Karpas-422 (cell line): ENCODE results near the gene MOB3C. TPM values are rescaled to one million over a fixed set of nuclear protein-coding genes. Genes with fewer than 3 reads are reported as not detected.
"Not testable (repeated sequence)": the region's sequence is repeated elsewhere in the genome, so short reads cannot be mapped to it uniquely, and the experiment has no call there.

Source experiments
- DNase-seq: peaks from one replicate; pipeline ENCODE4 v3.0.0-alpha.2; 2015
- H2AFZ ChIP-seq: fragments of 200-600 bp; sonication (generic); 2 replicates; pipeline ENCODE4 v1.6.1; 2014; ENCODE audit warnings: antibody characterized with exemption, low read length, mixed read lengths
- H3K27ac ChIP-seq: fragments of 200-600 bp; sonication (generic); 2 replicates; pipeline ENCODE4 v1.5.1; 2014; ENCODE audit warnings: mild to moderate bottlenecking, low read length, moderate library complexity
- H3K27me3 ChIP-seq: fragments of 200-600 bp; sonication (generic); 2 replicates; pipeline ENCODE4 v1.6.1; 2014; ENCODE audit warnings: low read length, mixed read lengths
- H3K36me3 ChIP-seq: fragments of 200-600 bp; sonication (generic); 2 replicates; pipeline ENCODE4 v1.6.1; 2014; ENCODE audit warnings: low read length, mixed read lengths; ENCODE audit not compliant: insufficient read depth
- H3K4me1 ChIP-seq: fragments of 200-600 bp; sonication (generic); 2 replicates; pipeline ENCODE4 v1.6.1; 2014; ENCODE audit warnings: mild to moderate bottlenecking, low read length, mixed read lengths
- H3K4me2 ChIP-seq: fragments of 200-600 bp; sonication (generic); 2 replicates; pipeline ENCODE4 v1.6.1; 2014; ENCODE audit warnings: low read length, low read depth, mild to moderate bottlenecking; ENCODE audit not compliant: poor library complexity, severe bottlenecking
- H3K4me3 ChIP-seq: fragments of 200-600 bp; sonication (generic); 2 replicates; pipeline ENCODE4 v1.5.1; 2014; ENCODE audit warnings: mild to moderate bottlenecking, antibody characterized with exemption, low read length, mixed read lengths
- H3K79me2 ChIP-seq: fragments of 200-600 bp; sonication (generic); 2 replicates; pipeline ENCODE4 v1.6.1; 2014; ENCODE audit warnings: mild to moderate bottlenecking, low read length, mixed read lengths
- H3K9ac ChIP-seq: fragments of 200-600 bp; sonication (generic); 2 replicates; pipeline ENCODE4 v1.6.0; 2014; ENCODE audit warnings: low read length
- H3K9me2 ChIP-seq: fragments of 200-600 bp; sonication (generic), shearing (Covaris generic); replicated peaks from 2 replicates; pipeline ENCODE4 v1.6.0; 2014; ENCODE audit warnings: mild to moderate bottlenecking, low read length, moderate library complexity; ENCODE audit not compliant: insufficient read depth
- H3K9me3 ChIP-seq: fragments of 300-700, 200-600 bp; sonication (generic); 2 replicates; pipeline ENCODE4 v1.6.1; 2014; ENCODE audit warnings: low read length, mixed read lengths
- H4K20me1 ChIP-seq: fragments of 200-600 bp; sonication (generic); 2 replicates; pipeline ENCODE4 v1.6.1; 2014; ENCODE audit warnings: mild to moderate bottlenecking, antibody characterized with exemption, low read length, low read depth; ENCODE audit not compliant: insufficient read depth
- total RNA-seq: library from RNA; depleted of rRNA; stranded (reverse); fragments of >200 nt; shearing (Covaris generic); gene quantifications from 2 replicates; pipeline ENCODE4 v1.2.3, GENCODE V29; 2014; ENCODE audit warnings: low replicate concordance

MOB3C gene
- total RNA-seq, 1 experiment from 2014 or later, result 2.2 TPM

DNA sequence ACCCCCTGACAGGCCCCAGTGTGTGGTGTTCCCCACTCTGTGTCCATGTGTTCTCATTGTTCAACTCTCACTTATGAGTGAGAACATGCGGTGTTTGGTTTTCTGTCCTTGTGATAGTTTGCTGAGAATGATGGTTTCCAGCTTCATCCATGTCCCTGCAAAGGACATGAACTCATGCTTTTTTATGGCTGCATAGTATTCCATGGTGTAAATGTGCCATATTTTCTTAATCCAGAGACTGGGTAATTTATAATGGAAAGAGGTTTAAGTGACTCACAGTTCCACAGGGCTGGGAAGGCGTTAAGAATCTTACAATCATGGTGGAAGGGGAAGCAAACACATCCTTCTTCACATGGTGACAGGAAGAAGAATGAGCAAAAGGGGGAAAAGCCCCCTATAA is 38.1 kb upstream of the MOB3C start:
- H3K9ac ChIP-seq, H3K9me3 ChIP-seq, H3K27me3 ChIP-seq, H3K27ac ChIP-seq, H3K79me2 ChIP-seq, H3K4me2 ChIP-seq, H2AFZ ChIP-seq, H3K4me3 ChIP-seq, H3K4me1 ChIP-seq, H3K9me2 ChIP-seq, H4K20me1 ChIP-seq, DNase-seq: not testable (repeated sequence)
- peaks cover 70% of the 10 kb centered on the region for H3K36me3 ChIP-seq

DNA sequence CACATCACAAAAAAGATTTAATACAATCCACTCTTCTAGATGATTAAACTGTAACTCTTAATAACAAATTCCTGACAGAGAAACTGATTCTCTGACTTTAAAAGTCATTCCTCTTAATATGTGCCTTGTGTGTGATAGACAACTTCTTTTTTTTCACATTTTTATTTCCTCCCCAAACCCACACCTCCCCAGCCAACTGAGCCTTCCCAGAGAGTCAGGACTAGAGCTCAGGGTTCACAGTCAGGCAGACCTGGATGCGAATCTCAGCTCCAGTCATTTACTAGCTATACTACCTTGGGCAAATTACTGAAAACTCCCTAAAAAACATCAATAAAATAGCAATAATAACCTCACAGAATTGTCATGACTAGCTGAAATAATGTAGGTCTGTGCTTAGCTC is 37.4 kb upstream of the MOB3C start:
- no peaks in the 10 kb centered on the region for H4K20me1 ChIP-seq
- peaks cover 67% of the 10 kb centered on the region for H3K36me3 ChIP-seq
- H3K4me2 ChIP-seq, result no peak overlapping the region
- H3K9ac ChIP-seq, result no peak overlapping the region
- H2AFZ ChIP-seq, result no peak overlapping the region
- H3K9me2 ChIP-seq, result no peaks in the 10 kb centered on the region
- H3K79me2 ChIP-seq, result no peaks in the 10 kb centered on the region
- H3K9me3 ChIP-seq, result no peaks in the 10 kb centered on the region
- H3K4me3 ChIP-seq, result no peak overlapping the region
- H3K27me3 ChIP-seq, result no peaks in the 10 kb centered on the region
- H3K27ac ChIP-seq, result no peak overlapping the region
- no peaks in the 10 kb centered on the region for H3K4me1 ChIP-seq
- no peak for DNase-seq

DNA sequence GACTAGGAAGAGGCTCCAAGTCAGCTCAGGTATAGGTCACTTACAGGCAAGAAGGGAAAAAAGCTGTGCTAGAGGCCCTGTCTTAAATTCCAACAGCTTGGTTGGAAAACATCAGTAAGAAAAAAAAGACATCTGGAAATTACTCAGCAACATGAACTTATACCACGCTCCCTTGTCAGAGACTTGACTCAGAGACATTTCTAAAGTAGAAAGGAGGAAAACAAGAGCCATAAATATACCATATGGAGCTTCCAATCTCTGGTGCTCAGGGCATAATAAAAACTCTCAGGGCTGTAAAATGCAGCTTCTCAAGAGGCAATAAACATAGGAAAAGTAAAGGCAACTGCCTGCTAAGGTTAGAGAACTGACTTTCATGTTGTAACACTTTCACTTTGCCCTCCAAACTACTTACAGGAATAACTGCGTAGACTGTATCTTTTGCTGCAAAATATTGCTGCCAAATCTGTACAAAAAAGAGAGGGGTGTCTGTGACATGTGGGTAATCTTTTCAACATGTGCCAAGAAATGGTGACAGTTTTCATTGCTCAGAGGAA is 36.9 kb upstream of the MOB3C start:
- no peaks in the 10 kb centered on the region for H3K27me3 ChIP-seq
- no peaks in the 10 kb centered on the region for H3K79me2 ChIP-seq
- peaks cover 67% of the 10 kb centered on the region for H3K36me3 ChIP-seq

DNA sequence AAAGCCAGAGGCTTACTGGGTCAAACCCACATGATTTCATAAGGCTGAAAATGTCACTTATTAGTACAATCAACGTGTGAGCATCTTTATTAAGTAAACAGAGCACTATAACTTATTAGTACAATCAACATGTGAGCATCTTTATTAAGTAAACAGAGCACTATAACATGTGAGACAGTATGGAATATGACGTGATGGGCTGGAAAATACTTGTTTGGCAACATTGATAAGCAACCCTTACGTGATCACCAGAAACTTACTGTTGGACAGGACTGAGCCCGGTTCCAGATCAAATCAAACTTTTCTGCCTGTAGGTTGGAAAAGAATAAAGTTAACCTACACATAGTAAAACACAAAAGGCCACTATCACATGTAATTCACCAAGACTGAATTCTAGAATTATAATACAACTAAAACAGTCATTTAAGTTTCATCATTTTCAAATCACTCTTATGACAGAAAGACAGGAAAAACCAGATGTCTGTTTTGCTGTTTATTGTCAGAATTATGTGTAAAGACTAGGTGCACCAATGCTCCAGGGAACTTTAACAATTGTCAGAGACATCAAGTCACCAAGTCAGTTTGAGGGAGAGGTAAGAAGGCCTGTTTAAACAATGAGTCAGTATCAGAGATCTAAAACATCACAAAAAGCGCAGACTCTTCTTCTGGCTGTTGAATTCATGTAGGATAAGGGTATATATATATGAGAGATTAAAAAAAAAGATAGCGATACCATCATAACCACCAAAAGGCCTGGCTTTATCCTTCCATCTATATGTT is 35.9 kb upstream of the MOB3C start:
- no peak overlapping the region for H3K4me3 ChIP-seq
- H3K9me2 ChIP-seq, result no peaks in the 10 kb centered on the region
- no peak overlapping the region for H3K9ac ChIP-seq
- H3K4me1 ChIP-seq, result no peaks in the 10 kb centered on the region
- no peak for DNase-seq
- no peaks in the 10 kb centered on the region for H3K27me3 ChIP-seq
- H3K9me3 ChIP-seq, result no peaks in the 10 kb centered on the region
- no peak overlapping the region for H3K4me2 ChIP-seq
- H4K20me1 ChIP-seq, result no peaks in the 10 kb centered on the region
- peaks cover 61% of the 10 kb centered on the region for H3K36me3 ChIP-seq
- no peak overlapping the region for H2AFZ ChIP-seq
- H3K27ac ChIP-seq, result no peak overlapping the region
- no peaks in the 10 kb centered on the region for H3K79me2 ChIP-seq

More for the DNA sequence above, 36.9 kb upstream of the MOB3C start:
- no peak for DNase-seq
- no peaks in the 10 kb centered on the region for H3K9me2 ChIP-seq
- H3K9me3 ChIP-seq, result no peaks in the 10 kb centered on the region
- H3K4me1 ChIP-seq, result no peaks in the 10 kb centered on the region
- no peaks in the 10 kb centered on the region for H4K20me1 ChIP-seq
- H3K9ac ChIP-seq, result no peak overlapping the region
- H3K27ac ChIP-seq, result no peak overlapping the region
- no peak overlapping the region for H2AFZ ChIP-seq
- H3K4me3 ChIP-seq, result no peak overlapping the region
- H3K4me2 ChIP-seq, result no peak overlapping the region

DNA sequence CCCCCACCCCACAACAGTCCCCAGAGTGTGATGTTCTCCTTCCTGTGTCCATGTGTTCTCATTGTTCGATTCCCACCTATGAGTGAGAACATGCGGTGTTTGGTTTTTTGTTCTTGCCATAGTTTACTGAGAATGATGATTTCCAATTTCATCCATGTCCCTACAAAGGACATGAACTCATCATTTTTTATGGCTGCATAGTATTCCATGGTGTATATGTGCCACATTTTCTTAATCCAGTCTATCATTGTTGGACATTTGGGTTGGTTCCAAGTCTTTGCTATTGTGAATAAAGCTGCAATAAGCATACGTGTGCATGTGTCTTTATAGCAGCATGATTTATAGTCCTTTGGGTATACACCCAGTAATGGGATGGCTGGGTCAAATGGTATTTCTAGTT is 34.5 kb upstream of the MOB3C start:
- not testable (repeated sequence) for H3K9me3 ChIP-seq, H3K4me3 ChIP-seq, H3K79me2 ChIP-seq, H3K9ac ChIP-seq, H3K4me2 ChIP-seq, H3K27ac ChIP-seq, H4K20me1 ChIP-seq, H3K27me3 ChIP-seq, H2AFZ ChIP-seq, H3K9me2 ChIP-seq, DNase-seq, H3K4me1 ChIP-seq
- peaks cover 51% of the 10 kb centered on the region for H3K36me3 ChIP-seq

DNA sequence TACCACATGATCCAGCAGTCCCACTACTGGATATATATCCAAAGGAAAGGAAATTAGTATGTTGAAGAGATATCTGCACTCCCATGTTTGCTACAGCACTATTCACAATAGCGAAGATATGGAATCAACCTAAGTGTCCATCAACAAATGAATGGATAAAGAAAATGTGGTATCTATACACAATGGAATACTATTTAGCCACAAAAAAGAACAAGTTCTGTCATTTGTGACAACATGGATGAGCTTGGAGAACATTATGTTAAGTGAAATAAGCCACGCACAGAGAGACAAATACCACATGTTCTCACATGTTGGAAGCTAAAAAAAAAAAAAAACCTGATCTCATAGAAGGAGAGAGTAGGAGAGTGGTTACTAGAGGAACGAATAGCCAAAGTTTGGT is 33.9 kb upstream of the MOB3C start:
- H3K36me3 ChIP-seq, result peaks cover 45% of the 10 kb centered on the region
- no peaks in the 10 kb centered on the region for H3K9me3 ChIP-seq
- no peak overlapping the region for H3K4me3 ChIP-seq
- no peak overlapping the region for H2AFZ ChIP-seq
- no peaks in the 10 kb centered on the region for H3K9me2 ChIP-seq
- no peak overlapping the region for H3K4me2 ChIP-seq
- no peak overlapping the region for H3K27ac ChIP-seq
- H3K27me3 ChIP-seq, result no peaks in the 10 kb centered on the region
- no peak overlapping the region for H3K9ac ChIP-seq
- H3K4me1 ChIP-seq, result no peaks in the 10 kb centered on the region
- H4K20me1 ChIP-seq, result no peaks in the 10 kb centered on the region
- no peak for DNase-seq
- H3K79me2 ChIP-seq, result no peaks in the 10 kb centered on the region

DNA sequence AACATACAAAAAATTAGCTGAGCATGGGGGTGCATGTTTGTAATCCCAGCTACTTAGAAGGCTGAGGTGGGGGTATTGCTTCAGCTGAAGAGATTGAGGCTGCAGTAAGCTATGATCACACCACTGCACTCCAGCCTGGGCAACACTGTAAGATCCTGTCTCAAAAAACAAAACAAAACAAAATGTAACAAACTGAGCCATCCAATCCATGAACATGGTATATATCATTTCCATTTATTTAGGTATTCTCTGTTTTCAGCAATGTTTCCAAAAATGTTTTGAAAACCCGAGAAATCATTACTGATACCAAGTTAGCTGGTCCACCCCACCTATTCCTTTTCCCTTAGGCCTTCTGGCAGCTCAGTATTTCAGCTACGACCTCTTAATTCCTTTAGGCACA is 33.2 kb upstream of the MOB3C start:
- Histone ChIP-seq H3K9me2 (no peaks in the 10 kb centered on the region), H3K79me2 (no peaks in the 10 kb centered on the region), H3K4me2 (no peak overlapping the region), H2AFZ (no peak overlapping the region), H3K4me1 (no peaks in the 10 kb centered on the region), H3K9ac (no peak overlapping the region), H3K4me3 (no peak overlapping the region), H3K27ac (no peak overlapping the region), H3K9me3 (no peaks in the 10 kb centered on the region), H3K27me3 (no peaks in the 10 kb centered on the region), H4K20me1 (no peaks in the 10 kb centered on the region), H3K36me3 (peaks cover 38% of the 10 kb centered on the region)
- DNase-seq, result no peak

DNA sequence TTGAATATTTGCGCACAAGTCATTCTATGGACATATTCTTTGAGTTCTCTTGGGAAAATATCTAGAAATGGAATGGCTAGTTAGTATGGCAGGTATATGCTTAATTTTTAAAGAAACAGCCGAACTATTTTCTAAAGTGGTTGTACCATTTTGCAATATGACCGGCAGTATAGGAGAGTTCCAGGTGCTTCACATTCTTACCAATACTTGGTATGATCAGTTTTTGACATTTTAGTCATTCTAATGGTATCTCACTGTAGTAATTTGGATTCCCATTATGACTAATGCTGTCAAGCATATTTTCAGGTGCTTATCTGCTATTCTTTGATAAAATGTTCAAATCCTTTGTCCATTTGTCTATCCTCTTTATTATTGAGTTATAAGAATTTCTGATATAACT is 31.0 kb upstream of the MOB3C start:
- peaks cover 26% of the 10 kb centered on the region for H3K36me3 ChIP-seq
- H3K27ac ChIP-seq, result no peak overlapping the region
- H3K9me3 ChIP-seq, result no peaks in the 10 kb centered on the region
- no peak overlapping the region for H3K9ac ChIP-seq
- no peaks in the 10 kb centered on the region for H4K20me1 ChIP-seq
- no peak overlapping the region for H2AFZ ChIP-seq
- H3K27me3 ChIP-seq, result no peaks in the 10 kb centered on the region
- no peak overlapping the region for H3K4me3 ChIP-seq
- H3K4me1 ChIP-seq, result no peaks in the 10 kb centered on the region
- no peaks in the 10 kb centered on the region for H3K9me2 ChIP-seq
- no peak for DNase-seq
- no peaks in the 10 kb centered on the region for H3K79me2 ChIP-seq
- H3K4me2 ChIP-seq, result no peak overlapping the region
